ENCODE results near the gene MIA3. TPM values are rescaled to one million over a fixed set of nuclear protein-coding genes. Genes with fewer than 3 reads are reported as not detected.

The MIA3 gene
- polyA plus RNA-seq, 1 donor from 2014 or later, result 26.9 TPM

DNA sequence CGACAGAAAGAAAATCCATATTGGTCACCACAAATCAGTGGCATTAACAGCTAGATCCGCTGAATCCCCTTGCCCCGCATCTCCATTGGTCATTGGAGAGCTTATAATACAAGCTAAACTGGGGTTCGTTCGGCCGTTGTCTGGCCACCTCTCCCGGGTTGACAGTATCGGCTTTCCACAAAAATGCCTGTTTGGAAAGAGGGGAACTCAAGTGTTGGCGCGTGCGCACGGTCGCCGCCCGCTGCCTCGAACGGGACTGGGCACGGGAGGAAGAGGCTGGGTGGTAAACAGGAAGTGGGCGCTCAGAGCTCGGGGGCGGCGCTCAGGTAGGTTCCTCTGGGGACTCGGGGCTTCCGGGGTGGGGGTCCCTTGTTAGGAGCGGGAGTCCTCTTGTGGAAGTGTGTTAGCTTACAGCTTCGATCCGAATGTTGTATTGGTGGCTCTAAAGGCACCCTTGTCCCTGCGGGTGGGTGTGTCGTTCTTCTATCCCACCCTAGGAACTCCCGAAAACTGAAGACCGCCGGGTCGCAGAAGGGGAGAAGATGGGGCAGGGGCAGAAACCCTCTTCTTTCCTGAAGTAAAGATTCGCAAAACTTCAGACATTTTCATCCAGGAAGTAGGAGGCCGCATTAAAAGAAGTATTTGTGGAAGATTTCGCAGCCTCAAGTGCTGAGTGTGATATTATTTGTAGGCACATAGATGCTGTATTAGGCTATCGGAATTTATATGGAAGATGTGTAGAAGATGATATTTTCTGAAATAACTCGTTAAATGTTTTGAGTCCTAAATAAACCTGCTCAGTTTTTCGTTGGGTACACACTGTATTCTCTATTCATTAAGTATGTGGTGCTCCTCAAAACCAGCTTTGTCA is 95.4 kb downstream of the MIA3 start:
- TF ChIP-seq MXI1 (conservative IDR thresholded peaks at IDR 0.05; ENCODE audit: poor library complexity, severe bottlenecking), result peak; percentile 7
- no peak for TF ChIP-seq EP300 (conservative IDR thresholded peaks at IDR 0.05; ENCODE audit: poor library complexity, severe bottlenecking)
- TF ChIP-seq TAF1 (IDR thresholded peaks at IDR 0.05; ENCODE audit: low read depth), result no peak
- no peak for TF ChIP-seq SMC3 (conservative IDR thresholded peaks at IDR 0.05; ENCODE audit: poor library complexity)
- TF ChIP-seq POLR2AphosphoS5 (IDR thresholded peaks at IDR 0.05), result peak; percentile 56
- TF ChIP-seq EZH2 (IDR thresholded peaks at IDR 0.05; ENCODE audit: borderline replicate concordance, insufficient read depth, low read length, poor library complexity, severe bottlenecking), result no peak
- TF ChIP-seq, protein P1, sequence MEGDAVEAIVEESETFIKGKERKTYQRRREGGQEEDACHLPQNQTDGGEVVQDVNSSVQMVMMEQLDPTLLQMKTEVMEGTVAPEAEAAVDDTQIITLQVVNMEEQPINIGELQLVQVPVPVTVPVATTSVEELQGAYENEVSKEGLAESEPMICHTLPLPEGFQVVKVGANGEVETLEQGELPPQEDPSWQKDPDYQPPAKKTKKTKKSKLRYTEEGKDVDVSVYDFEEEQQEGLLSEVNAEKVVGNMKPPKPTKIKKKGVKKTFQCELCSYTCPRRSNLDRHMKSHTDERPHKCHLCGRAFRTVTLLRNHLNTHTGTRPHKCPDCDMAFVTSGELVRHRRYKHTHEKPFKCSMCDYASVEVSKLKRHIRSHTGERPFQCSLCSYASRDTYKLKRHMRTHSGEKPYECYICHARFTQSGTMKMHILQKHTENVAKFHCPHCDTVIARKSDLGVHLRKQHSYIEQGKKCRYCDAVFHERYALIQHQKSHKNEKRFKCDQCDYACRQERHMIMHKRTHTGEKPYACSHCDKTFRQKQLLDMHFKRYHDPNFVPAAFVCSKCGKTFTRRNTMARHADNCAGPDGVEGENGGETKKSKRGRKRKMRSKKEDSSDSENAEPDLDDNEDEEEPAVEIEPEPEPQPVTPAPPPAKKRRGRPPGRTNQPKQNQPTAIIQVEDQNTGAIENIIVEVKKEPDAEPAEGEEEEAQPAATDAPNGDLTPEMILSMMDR (IDR thresholded peaks at IDR 0.05; ENCODE audit: poor library complexity, severe bottlenecking), result peak; percentile 27
- TF ChIP-seq, protein P2, sequence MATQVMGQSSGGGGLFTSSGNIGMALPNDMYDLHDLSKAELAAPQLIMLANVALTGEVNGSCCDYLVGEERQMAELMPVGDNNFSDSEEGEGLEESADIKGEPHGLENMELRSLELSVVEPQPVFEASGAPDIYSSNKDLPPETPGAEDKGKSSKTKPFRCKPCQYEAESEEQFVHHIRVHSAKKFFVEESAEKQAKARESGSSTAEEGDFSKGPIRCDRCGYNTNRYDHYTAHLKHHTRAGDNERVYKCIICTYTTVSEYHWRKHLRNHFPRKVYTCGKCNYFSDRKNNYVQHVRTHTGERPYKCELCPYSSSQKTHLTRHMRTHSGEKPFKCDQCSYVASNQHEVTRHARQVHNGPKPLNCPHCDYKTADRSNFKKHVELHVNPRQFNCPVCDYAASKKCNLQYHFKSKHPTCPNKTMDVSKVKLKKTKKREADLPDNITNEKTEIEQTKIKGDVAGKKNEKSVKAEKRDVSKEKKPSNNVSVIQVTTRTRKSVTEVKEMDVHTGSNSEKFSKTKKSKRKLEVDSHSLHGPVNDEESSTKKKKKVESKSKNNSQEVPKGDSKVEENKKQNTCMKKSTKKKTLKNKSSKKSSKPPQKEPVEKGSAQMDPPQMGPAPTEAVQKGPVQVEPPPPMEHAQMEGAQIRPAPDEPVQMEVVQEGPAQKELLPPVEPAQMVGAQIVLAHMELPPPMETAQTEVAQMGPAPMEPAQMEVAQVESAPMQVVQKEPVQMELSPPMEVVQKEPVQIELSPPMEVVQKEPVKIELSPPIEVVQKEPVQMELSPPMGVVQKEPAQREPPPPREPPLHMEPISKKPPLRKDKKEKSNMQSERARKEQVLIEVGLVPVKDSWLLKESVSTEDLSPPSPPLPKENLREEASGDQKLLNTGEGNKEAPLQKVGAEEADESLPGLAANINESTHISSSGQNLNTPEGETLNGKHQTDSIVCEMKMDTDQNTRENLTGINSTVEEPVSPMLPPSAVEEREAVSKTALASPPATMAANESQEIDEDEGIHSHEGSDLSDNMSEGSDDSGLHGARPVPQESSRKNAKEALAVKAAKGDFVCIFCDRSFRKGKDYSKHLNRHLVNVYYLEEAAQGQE (IDR thresholded peaks at IDR 0.05; ENCODE audit: borderline replicate concordance), result peak; percentile 44
- no peak for TF ChIP-seq RAD21 (conservative IDR thresholded peaks at IDR 0.05)
- no peaks in the 10 kb centered on the region for H3K9me3 ChIP-seq (ENCODE audit: low read length)
- peaks cover 31% of the 10 kb centered on the region for H3K79me2 ChIP-seq (replicated peaks; ENCODE audit: insufficient read depth, low read length)

DNA sequence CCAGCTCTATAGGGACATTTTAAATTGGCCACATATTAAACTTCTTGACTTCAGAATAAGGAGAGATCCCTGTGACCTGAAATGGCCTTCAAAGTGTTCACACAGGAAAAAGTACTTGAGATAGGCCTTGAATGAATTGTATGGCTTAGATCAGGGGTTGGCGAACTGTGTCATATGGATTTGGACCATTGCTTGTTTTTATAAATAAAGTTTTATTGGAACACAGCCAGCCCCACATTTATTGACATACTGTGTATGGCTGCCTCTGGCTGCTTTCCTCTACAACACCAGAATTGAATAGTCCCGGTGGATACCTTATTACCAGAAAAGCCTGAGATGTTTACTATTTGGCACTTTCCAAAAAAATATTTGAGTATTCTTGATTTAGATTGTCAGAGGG is 98.5 kb downstream of the MIA3 start:
- Histone ChIP-seq H2AFZ (ENCODE audit: low read depth, low read length) (no peak overlapping the region), H3K27ac (ENCODE audit: low read length) (no peak overlapping the region), H3K9me2 (ENCODE audit: insufficient read depth, low read length) (no peaks in the 10 kb centered on the region), H3K9ac (ENCODE audit: low read length) (no peak overlapping the region), H4K20me1 (ENCODE audit: insufficient read depth) (no peaks in the 10 kb centered on the region), H3K36me3 (ENCODE audit: insufficient read depth, low read length) (no peaks in the 10 kb centered on the region), H3K27me3 (ENCODE audit: insufficient read depth, low read depth, low read length) (no peaks in the 10 kb centered on the region), H3K9me3 (ENCODE audit: low read length) (no peaks in the 10 kb centered on the region), H3F3A (ENCODE audit: insufficient read depth, low read length, poor library complexity, severe bottlenecking) (no peaks in the 10 kb centered on the region), H3K79me2 (replicated peaks; ENCODE audit: insufficient read depth, low read length) (peaks cover 4% of the 10 kb centered on the region), H3K4me2 (ENCODE audit: low read length) (no peak overlapping the region), H3K4me3 (ENCODE audit: low read length) (no peak overlapping the region)
- TF ChIP-seq, protein P2 (IDR thresholded peaks at IDR 0.05; ENCODE audit: borderline replicate concordance), result no peak
- TF ChIP-seq, protein P1 (IDR thresholded peaks at IDR 0.05; ENCODE audit: poor library complexity, severe bottlenecking), result no peak
- TF ChIP-seq SMC3 (conservative IDR thresholded peaks at IDR 0.05; ENCODE audit: poor library complexity), result no peak
- no peak for TF ChIP-seq RAD21 (conservative IDR thresholded peaks at IDR 0.05)
- no peak for TF ChIP-seq TAF1 (IDR thresholded peaks at IDR 0.05; ENCODE audit: low read depth)
- no peak for TF ChIP-seq EP300 (conservative IDR thresholded peaks at IDR 0.05; ENCODE audit: poor library complexity, severe bottlenecking)
- TF ChIP-seq POLR2AphosphoS5 (IDR thresholded peaks at IDR 0.05), result no peak
- TF ChIP-seq EZH2 (IDR thresholded peaks at IDR 0.05; ENCODE audit: borderline replicate concordance, insufficient read depth, low read length, poor library complexity, severe bottlenecking), result no peak
- TF ChIP-seq MXI1 (conservative IDR thresholded peaks at IDR 0.05; ENCODE audit: poor library complexity, severe bottlenecking), result no peak

More for the DNA sequence above, 95.4 kb downstream of the MIA3 start:
- H3F3A ChIP-seq (ENCODE audit: insufficient read depth, low read length, poor library complexity, severe bottlenecking), result no peaks in the 10 kb centered on the region
- H3K36me3 ChIP-seq (ENCODE audit: insufficient read depth, low read length), result no peaks in the 10 kb centered on the region
- peak overlapping the region; percentile 64 for H3K4me2 ChIP-seq (ENCODE audit: low read length)
- no peaks in the 10 kb centered on the region for H3K9me2 ChIP-seq (ENCODE audit: insufficient read depth, low read length)
- H3K9ac ChIP-seq (ENCODE audit: low read length), result peak overlapping the region; percentile 86
- H4K20me1 ChIP-seq (ENCODE audit: insufficient read depth), result no peaks in the 10 kb centered on the region
- H3K4me3 ChIP-seq (ENCODE audit: low read length), result peak overlapping the region; percentile 77
- H3K27ac ChIP-seq (ENCODE audit: low read length), result peak overlapping the region; percentile 95
- H2AFZ ChIP-seq (ENCODE audit: low read depth, low read length), result peak overlapping the region; percentile 94
- no peaks in the 10 kb centered on the region for H3K27me3 ChIP-seq (ENCODE audit: insufficient read depth, low read depth, low read length)

All from neural cell (in vitro differentiated cells).